NCI-H526 treated with DMSO at 0.1 percent for 48 hours (cell line): ENCODE measurements around the gene S100A3.
A peak's percentile ranks its signal among the peaks of the same experiment; 100 is the strongest.
"Not testable (repeated sequence)": the region's sequence is repeated elsewhere in the genome, so short reads cannot be mapped to it uniquely, and the experiment has no call there.

ENCODE experiments used
- DNase-seq: peaks from one replicate; lab custom pipeline; 2025; lab: John Stamatoyannopoulos, UW

S100A3 gene

DNA sequence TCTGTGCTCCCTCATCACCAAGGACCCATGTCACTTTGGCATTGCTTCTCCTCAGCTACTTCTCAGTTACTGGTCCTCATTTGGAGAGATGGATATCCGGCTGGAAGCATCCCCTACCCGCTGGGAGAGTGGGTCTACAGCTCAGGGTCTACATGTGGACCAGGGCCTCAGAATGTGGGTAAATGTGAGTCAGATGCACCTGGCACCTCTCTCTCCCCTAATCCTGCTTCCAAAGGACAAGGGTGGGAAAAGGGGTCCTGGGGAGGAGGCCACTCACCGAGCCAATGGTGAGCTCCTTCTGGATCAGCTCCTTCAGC, 14.2 kb downstream of the S100A3 start:
- DNase-seq: no peak

DNA sequence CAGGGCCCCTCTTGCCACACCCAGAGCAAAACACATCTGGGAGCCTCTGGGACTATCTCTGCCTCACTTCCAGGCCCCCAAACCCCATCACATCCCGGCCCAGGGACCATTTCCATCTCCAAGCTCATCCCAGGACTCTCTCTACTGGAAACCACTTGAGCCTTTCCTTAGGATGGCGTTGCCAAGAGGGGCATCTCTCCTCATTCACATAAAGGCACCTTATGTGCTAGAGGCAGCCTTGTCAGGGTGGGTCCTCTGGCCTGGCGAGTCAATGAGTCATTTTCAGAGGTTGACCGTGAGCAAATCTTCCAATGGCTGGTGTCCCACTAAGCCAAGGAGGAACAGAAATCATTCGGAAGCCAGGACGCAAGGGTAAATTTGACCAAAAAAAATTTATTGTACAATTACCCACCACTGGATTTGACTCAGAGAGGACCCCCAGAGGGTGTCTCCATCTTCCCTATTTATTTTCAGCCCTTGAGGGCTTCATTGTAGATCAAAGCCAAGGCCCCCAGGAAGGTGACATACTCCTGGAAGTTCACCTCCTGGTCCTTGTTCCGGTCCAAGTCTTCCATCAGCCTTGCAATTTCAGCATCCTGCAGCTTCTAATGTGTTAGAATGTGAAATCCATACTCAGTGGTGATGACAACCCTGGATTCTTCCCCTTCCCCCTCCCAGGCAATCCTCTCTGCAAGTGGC, 14.7 kb downstream of the S100A3 start:
- DNase-seq: no peak

DNA sequence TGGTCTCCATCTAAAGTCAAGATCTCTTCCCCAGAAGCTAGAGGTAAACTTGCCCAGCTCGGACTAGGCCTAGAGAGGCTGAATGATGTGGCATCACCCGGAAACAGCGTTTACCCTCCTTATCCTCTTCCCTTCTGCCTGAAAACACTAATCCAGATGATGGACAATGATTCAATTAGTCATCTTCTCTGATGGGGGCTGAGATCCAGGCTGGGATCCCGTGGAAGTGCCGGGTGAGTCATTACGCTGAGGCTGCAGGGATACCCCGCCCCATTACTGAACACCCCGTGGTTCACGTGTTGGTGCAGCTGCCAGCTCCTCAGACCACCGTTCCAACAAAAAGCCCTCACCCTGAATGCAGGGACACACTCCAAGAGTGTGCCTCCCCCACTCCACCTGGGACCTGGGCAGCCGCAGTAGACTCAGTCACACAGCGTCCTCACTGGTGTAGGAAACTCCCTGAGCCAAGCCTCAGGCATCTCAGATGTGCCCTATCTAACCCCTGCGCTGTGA, 15.3 kb downstream of the S100A3 start:
- no peak for DNase-seq

DNA sequence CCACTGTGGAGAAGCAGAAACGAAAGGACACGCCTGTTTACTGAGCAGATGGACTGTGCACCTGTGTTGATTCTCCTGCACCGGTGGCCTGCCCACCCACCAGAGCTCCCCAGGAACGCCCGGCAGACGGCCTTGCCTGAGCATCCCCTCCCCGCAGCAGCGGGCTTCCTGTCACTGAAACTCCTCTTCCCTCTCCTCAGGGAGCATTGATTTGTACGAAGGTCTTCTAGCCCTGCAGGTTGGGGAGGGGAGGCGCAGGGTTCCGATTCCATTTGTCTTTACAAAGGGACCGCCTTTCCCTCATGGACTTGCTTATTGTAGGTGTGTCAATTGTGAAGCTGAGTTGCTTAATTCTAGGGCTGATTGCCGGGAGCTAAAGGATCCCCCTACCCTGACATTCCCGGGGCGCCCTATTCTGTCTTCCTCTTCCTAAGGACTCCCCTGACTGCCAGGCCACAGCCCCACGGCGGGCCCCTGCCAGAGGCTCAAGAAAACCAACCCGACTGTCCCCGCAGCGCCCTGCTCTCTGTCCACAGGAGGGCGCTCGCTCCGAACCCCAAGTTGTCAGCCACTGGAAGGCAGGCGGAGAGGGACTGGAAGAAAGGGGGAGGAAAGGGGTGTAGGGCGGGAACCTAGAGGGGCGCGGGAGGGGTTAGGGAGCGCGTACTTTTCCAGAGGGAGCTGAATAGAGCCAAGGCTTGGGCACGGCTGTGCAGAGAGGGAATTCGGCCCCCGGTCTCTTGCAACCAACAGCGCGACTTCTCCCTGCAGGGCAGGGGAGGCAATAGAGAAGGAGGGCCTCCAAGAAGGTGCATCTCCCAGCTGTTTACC, 16.1 kb downstream of the S100A3 start:
- DNase-seq: peak; percentile 85

DNA sequence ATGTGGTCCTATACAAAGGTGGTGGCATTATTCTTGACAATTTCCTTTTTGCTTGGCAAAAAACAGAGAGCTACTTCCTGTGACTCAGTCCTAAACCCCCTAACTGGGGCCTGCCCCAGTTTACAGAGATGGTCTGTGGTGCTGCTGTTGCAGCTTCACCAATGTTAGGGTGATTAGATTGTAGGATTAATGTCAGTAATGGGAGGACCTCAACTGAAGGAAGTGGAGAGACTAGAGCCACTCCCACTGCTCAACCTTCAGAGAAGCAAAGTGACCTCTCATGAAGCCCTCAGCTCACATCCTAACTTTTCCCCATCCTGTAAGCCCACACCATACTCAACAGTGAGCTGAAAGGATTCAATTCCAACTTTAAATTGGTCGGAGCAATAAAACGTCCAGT, 16.9 kb downstream of the S100A3 start:
- no peak for DNase-seq

DNA sequence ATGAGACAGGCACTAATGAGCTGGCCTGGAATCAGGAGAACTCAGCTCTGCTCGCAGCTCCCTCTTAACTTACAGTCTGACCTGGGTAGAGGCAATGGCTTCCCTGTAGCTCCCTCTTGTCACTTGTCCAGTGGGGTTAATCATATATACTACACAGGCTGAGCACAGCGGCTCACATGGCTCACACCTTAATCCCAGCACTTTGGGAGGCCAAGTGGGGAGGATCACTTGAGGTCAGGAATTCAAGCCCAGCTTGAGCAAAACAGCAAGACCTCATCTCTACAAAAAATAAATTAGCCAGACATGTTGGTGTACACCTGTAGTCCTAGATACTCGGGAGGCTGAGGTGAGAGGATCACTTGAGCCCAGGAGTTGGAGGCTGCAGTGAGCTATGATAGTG, 17.4 kb downstream of the S100A3 start:
- DNase-seq: no peak

DNA sequence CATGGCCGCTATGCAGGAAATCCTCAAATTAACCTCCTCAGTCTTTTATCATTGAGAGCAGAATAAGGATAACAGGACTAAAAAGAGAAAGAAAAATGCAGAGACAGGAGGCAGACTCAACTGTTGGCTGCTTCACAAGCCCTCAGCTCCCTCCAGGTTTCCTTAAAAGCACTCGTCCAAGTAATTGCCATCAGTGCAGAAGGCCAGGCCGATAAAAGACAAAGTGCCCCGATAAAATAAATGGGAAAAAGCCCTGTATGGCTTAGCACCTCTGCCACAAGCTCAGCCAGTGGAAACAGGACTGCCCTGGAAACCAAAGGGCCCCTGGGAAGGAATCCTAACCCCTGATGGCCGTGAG, 21.4 kb downstream of the S100A3 start:
- DNase-seq: no peak

DNA sequence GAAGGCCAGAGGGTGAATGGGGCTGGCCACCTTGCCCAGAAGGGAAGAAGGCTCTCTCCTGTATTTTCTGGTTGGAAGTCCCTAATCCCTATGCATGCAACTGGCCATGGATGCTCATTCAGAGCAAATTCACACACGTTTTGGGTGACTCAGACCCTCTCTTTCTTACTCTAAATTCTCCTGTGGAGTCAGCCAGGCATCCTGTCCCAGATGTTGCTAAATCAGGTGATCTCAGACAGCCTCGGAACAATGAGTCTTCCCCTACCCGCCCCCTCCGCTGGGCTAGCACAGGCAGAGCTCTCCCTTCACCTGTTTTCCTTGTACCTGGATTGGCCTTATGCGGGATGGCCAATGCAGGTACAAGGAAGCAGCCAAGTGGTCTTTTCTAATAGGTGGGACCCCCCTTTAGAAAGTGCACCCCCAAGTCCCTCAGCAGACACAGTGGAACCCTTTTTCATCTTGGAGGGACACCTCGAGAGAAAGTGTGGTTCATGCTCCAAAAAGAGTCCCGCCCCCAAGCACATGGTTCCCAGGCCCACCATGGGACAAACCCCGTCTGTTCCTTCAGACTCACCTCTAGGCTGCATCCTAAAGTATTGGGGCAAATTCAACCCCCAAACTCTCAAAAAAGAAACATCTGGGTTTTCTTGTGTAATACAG, 21.9 kb downstream of the S100A3 start:
- no peak for DNase-seq

DNA sequence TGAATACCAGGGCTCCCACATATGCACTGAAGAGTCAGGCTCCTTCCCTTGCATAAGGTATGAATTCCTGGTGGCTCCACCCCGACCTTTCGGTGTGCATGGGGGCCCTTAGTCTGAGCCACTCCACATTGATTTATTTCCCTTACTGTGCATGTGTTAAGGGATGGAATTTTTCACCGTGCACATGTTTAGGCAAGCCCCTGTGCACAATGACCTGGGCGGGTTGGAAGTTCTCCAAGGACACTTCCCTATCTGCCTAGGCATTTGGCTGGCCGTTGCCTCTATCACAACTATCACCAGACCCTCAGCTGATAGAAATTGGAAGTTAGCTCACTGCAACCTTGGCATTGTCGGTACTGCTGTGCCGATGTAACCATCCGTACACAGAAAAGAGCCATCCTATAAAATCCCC, 22.9 kb downstream of the S100A3 start:
- DNase-seq: no peak

DNA sequence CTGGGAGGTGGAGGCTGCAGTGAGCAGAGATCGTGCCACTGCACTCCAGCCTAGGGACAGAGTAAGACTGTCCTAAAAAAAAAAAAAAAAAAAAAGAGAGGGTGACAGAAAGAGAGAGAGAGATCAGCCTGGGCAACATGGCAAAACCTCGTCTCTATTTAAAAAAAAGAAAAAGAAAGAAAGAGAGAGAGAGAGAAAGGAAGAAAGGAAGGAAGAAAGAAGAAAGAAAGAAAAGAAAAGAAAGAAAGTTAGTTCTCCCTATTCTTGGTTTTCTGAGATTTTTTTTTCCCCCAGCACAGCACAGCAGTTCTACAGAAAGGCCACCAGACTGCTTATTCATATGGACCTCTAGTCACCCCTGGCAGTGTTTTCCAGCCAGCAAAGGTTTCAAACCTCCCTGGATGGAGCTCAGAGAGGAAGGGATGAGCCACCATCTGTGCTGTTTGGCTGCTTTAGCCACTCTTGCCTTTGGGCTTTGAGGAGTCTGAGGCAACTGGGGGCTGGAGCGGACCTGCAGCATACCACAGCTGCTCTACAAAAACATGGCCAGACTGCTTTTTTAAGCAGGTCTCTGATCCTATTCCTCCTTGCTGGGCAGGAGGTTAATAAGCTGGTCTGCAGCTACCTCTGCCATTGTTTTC, 23.9 kb downstream of the S100A3 start:
- DNase-seq: no peak

DNA sequence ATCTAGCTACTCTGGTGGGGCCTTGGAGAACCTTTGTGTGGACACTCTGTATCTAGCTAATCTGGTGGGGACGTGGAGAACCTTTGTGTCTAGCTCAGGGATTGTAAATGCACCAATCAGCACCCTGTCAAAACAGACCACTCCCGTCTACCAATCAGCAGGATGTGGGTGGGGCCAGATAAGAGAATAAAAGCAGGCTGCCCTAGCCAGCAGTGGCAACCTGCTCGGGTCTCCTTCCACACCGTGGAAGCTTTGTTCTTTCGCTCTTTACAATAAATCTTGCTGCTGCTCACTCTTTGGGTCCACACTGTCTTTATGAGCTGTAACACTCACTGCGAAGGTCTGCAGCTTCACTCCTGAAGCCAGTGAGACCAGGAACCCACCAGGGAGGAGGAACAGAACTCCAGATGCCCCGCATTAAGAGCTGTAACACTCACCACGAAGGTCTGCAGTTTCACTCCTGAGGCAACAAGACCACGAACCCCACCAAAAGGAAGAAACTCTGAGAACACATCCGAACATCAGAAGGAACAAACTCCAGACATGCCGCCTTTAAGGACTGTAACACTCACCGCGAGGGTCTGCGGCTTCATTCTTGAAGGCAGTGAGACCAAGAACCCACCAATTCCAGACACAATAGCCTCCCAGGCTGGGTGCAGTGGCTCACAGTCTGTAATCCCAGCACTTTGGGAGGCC, 26.6 kb downstream of the S100A3 start:
- not testable (repeated sequence) for DNase-seq

DNA sequence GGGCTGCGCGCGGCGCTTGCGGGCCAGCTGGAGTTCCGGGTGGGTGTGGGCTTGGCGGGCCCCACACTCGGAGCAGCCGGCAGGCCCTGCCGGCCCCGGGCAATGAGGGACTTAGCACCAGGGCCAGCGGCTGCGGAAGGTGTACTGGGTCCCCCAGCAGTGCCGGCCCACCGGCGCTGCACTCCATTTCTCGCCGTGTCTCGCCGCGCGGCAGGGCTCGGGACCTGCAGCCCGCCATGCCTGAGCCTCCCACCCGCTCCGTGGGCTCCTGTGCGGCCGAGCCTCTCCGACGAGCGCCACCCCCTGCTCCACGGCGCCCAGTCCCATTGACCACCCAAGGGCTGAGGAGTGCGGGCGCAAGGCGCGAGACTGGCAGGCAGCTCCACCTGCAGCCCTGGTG, 27.2 kb downstream of the S100A3 start:
- DNase-seq: not testable (repeated sequence)

DNA sequence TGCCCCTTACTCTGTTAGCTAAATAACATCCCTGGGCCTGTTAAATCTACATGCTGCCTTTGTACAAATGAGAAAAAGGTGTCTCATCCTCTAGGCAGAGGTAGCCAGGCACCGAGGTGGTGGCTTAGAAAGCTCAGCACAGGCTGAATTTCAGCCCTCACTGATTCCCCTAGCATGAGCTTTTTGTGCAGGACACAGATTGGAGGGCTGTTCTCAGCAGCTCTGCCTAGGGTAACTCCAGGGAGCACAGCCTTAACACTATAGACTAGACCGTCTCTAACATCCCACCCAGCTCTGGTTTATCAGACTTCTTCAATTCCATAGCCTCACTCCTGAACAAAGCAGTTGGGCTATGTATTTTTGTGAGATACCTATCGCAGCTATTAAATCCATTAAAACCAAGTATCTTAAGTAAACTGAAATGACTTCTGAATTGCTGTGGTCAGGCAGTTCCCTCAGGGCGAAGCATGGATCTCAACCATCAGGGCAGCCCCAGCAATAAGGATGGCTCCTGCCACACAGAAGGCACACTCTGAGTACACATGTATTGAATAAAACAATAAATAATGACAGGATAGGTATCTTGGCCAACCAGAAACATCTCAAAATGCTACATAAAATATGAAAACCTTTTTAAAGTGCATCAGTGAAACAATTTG, 28.1 kb downstream of the S100A3 start:
- DNase-seq: no peak

DNA sequence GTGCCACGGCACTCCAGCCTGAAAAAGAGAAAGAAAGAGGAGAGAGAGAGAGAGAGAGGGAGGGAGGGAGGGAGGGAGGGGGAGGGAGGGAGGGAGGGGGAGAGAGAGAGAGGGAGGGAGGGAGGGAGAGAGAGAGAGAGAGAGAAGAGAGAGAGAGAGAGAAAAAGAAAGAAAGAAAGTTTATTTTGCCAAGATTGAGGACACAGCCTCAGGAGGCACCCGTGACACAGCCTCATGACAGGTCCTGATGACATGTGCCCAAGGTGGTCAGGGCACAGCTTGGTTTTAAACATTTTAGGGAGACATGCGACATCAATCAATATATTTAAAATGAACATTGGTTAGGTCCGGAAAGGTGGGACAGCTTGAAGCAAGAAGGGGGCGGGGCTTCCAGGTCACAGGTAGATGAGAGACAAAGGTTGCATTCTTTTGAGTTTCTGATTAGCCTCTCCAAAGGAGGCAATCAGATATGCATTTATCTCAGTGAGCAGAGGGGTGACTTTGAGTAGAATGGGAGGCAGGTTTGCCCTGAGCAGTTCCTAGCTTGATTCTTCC, 28.8 kb downstream of the S100A3 start:
- not testable (repeated sequence) for DNase-seq

DNA sequence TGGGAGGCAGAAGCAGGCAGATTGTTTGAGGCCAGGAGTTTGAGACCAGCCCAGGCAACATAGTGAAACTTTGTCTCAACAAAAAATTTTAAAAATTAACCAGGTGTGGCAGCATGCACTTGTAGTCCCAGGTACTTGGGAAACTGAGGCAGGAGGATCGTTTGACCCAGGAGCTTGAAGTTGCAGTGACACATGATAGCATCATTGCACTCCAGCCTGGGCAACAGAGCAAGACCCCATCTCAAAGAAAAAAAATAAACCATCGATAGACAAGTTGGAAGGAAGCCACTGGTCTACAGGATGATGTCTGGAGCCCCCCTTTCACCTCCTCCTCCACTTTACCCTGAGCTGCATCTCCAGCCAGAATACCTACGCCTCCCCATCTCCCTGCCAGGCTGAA, 29.8 kb downstream of the S100A3 start:
- no peak for DNase-seq

DNA sequence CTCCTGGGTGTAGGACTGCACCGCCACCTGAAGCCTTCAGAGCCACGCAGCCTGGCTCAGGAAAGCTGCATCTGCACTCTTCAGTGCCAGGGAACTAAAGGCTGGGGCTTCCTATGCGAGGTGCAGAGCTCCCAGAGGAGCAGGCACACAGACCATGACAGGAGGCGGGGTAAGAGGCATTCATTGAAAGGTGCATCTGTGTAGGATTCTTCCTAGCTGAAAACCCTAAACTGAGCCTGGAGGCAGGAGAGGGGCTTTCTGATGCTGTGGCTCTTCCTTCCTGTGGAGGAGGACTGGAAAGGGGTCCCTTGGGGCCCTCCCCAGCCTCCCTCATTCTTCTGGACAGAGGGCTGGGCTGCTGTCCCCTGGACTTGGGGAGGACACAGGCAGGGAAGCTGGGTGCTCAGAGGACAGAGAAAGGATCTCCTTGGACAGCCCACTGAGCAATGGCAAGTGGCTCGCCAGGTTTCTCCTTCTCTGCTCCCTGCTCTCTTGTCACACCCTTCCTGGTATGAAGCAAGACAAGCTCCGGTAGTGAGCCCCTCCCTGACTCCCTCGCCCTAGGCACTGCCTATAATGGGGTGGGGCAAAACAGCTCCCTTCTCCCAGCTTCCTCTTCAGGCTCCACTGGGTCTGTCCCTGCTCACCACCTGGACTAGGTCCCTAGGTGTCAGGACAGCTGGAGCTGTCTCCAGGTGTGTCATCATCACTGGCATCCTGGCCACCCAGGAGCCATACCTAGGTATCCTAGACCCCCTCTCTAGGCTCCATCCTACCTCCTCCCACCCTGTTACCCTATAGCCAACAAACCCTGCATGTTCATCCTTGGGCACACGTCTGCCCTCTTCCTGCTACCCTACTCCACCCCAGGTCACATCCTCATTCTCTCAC, 33.3 kb downstream of the S100A3 start:
- peak; percentile 29 for DNase-seq

DNA sequence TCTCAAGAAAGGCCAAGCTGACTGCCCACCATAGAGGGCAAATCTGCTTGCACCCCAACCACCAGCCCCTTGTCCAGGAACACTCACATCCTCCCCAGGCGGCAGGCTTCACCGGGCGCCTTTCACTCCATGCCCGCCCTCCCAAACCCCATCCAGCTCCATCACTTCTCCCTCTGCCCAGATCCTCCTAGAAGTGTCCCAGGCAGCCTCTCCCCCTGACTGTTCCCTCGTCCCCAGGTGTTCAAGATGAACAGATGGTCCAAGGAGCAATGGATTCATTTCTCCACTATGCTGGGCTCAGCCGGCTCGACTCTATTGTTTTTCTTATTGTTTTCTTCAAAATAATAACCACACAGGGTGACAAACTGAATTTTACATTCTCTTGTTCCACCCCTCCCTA, 35.4 kb downstream of the S100A3 start:
- no peak for DNase-seq

DNA sequence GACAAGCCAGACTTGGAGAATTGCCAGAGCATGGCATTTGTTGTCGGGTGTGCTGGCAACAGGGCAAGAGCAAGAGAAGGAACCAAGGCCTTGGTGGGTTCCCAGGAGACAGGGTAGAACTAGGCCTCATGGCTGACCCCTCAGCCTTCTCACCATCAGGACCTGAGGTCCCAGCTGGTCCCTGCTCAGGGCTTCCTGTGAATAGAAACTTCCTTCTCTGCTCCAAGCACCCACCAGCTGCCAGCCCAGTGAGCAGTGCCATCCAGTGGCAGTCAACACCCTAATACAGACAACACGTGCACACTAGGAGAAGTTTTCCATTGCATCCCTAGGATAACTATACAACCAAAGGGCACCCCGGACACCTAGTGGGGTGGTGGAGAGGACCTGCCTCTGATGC, 36.0 kb downstream of the S100A3 start:
- no peak for DNase-seq

DNA sequence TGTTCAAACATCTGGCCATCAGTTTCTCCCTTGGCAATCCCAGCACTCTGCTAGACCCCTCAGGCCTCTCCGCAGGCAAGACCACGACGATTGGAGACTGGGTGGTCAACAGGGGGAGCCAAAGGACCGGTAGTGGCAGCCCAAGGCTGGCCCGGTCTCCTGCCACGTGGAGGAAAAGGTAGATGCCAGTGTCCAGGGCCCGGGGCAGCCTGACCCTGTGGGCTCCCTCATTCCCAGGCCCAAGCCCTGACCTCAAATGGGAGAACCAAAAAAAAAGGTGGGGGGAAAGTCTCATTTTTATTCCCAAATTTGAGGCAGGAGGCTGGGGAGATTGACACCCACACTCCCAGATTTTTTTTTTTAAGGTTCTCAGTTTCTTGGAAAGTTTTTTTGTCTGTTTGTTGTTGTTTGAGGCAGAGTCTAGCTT, 38.1 kb downstream of the S100A3 start:
- peak; percentile 87 for DNase-seq
